Activated naive CD8-positive, alpha-beta T cell treated with anti-CD3 and anti-CD28 coated beads, Interleukin-2, amount 10 ng/mL, durations not matched to agents 7 days and 5 days (primary cell): ENCODE measurements around the gene SUN1. TPM values are rescaled to one million over a fixed set of nuclear protein-coding genes. Genes with fewer than 3 reads are reported as not detected.

Source experiments
- ATAC-seq: fragments of 150-1000 bp; cut with Tn5 transposase; one replicate; pipeline ENCODE4 v1.10.0; 2021; ENCODE audit warnings: low read depth, moderate library complexity
- POLR2A ChIA-PET: fragments of 350-600 bp; sonication (Branson Sonifier 250); formaldehyde crosslinking; loops from one replicate; lab custom pipeline; 2021; ENCODE audit warnings: antibody characterized with exemption; lab: Charles Lee
- DNase-seq: peaks from one replicate; pipeline ENCODE4 v3.0.0; 2021
- H3K27ac Mint-ChIP-seq: one replicate; pipeline ENCODE4 v1.8.0; 2022; ENCODE audit warnings: mild to moderate bottlenecking, mixed read lengths
- H3K27me3 Mint-ChIP-seq: one replicate; pipeline ENCODE4 v1.8.0; 2022; ENCODE audit warnings: mild to moderate bottlenecking, moderate library complexity, mixed read lengths
- H3K36me3 Mint-ChIP-seq: one replicate; pipeline ENCODE4 v1.8.0; 2021; ENCODE audit warnings: mild to moderate bottlenecking, mixed read lengths
- H3K4me1 Mint-ChIP-seq: one replicate; pipeline ENCODE4 v1.8.0; 2021; ENCODE audit warnings: mixed read lengths
- H3K4me3 Mint-ChIP-seq: one replicate; pipeline ENCODE4 v1.8.0; 2022; ENCODE audit warnings: mild to moderate bottlenecking, moderate library complexity, mixed read lengths
- H3K9me3 Mint-ChIP-seq: one replicate; pipeline ENCODE4 v1.8.0; 2021; ENCODE audit warnings: mixed read lengths
- total RNA-seq, 2 experiments: library from RNA; stranded (reverse); gene quantifications; one replicate each; pipeline ENCODE4 v1.2.3, GENCODE V29; 2021

The SUN1 gene
- total RNA-seq, 2 experiments from 2014 or later: 86.3 to 86.7 TPM

GRCh38 chr7:818031-818699 is 14.1 kb upstream of the SUN1 start:
- Mint-ChIP-seq H3K4me3 (peak overlapping the region; percentile 87), H3K27ac (no peak overlapping the region), H3K27me3 (peaks cover 16% of the 10 kb centered on the region), H3K36me3 (peaks cover 5% of the 10 kb centered on the region), H3K4me1 (peaks cover 30% of the 10 kb centered on the region), H3K9me3 (no peaks in the 10 kb centered on the region)
- no peak for DNase-seq
- ATAC-seq: no peak
- POLR2A ChIA-PET: interaction anchor here (0.6 to 3.3 kb wide), 4 partner anchors 14 to 268 kb away, joined by 3 to 20 read pairs (median 10); partner anchors contain the start of genes GET4 and SUN1

GRCh38 chr7:820341-820740 is 11.9 kb upstream of the SUN1 start:
- Mint-ChIP-seq H3K36me3 (peaks cover 7% of the 10 kb centered on the region), H3K9me3 (no peaks in the 10 kb centered on the region), H3K4me1 (peaks cover 22% of the 10 kb centered on the region), H3K4me3 (no peak overlapping the region), H3K27ac (no peak overlapping the region), H3K27me3 (peaks cover 2% of the 10 kb centered on the region)
- no peak for ATAC-seq
- POLR2A ChIA-PET: no interaction called here
- DNase-seq: no peak

GRCh38 chr7:821688-822087 is 10.6 kb upstream of the SUN1 start:
- POLR2A ChIA-PET: no interaction called here
- ATAC-seq: no peak
- H3K4me3 Mint-ChIP-seq: no peak overlapping the region
- peaks cover 20% of the 10 kb centered on the region for H3K4me1 Mint-ChIP-seq
- H3K27ac Mint-ChIP-seq: no peak overlapping the region
- H3K9me3 Mint-ChIP-seq: no peaks in the 10 kb centered on the region
- DNase-seq: no peak
- no peaks in the 10 kb centered on the region for H3K27me3 Mint-ChIP-seq
- H3K36me3 Mint-ChIP-seq: peaks cover 7% of the 10 kb centered on the region

GRCh38 chr7:822692-823276 is 9.5 kb upstream of the SUN1 start:
- Mint-ChIP-seq H3K4me1 (peaks cover 15% of the 10 kb centered on the region), H3K27me3 (no peaks in the 10 kb centered on the region), H3K36me3 (peaks cover 7% of the 10 kb centered on the region), H3K9me3 (no peaks in the 10 kb centered on the region), H3K4me3 (no peak overlapping the region), H3K27ac (no peak overlapping the region)
- ATAC-seq (no peak), DNase-seq (no peak)
- POLR2A ChIA-PET: no interaction called here

GRCh38 chr7:823649-824048 is 8.6 kb upstream of the SUN1 start:
- Mint-ChIP-seq H3K27ac (no peak overlapping the region), H3K9me3 (no peaks in the 10 kb centered on the region), H3K27me3 (no peaks in the 10 kb centered on the region), H3K4me3 (no peak overlapping the region), H3K4me1 (peaks cover 7% of the 10 kb centered on the region), H3K36me3 (peaks cover 7% of the 10 kb centered on the region)
- no peak for ATAC-seq
- POLR2A ChIA-PET: no interaction called here
- DNase-seq: no peak

- Mint-ChIP-seq H3K4me3 (no peak overlapping the region), H3K4me1 (peaks cover 6% of the 10 kb centered on the region), H3K9me3 (no peaks in the 10 kb centered on the region), H3K27ac (no peak overlapping the region), H3K36me3 (peaks cover 6% of the 10 kb centered on the region), H3K27me3 (no peaks in the 10 kb centered on the region)
- POLR2A ChIA-PET: no interaction called here
- ATAC-seq: no peak
- no peak for DNase-seq
Observed at GRCh38 chr7:824081-824480, 8.2 kb upstream of the SUN1 start.

GRCh38 chr7:824664-825063 is 7.6 kb upstream of the SUN1 start:
- Mint-ChIP-seq H3K36me3 (peaks cover 3% of the 10 kb centered on the region), H3K4me3 (no peak overlapping the region), H3K27me3 (no peaks in the 10 kb centered on the region), H3K27ac (no peak overlapping the region), H3K9me3 (no peaks in the 10 kb centered on the region), H3K4me1 (peaks cover 5% of the 10 kb centered on the region)
- ATAC-seq: no peak
- no peak for DNase-seq
- POLR2A ChIA-PET: no interaction called here

GRCh38 chr7:825386-825785 is 6.9 kb upstream of the SUN1 start:
- Mint-ChIP-seq H3K27ac (no peak overlapping the region), H3K27me3 (no peaks in the 10 kb centered on the region), H3K36me3 (peaks cover 3% of the 10 kb centered on the region), H3K4me1 (peaks cover 6% of the 10 kb centered on the region), H3K9me3 (no peaks in the 10 kb centered on the region), H3K4me3 (no peak overlapping the region)
- no peak for DNase-seq
- POLR2A ChIA-PET: no interaction called here
- no peak for ATAC-seq

- Mint-ChIP-seq H3K9me3 (no peaks in the 10 kb centered on the region), H3K27ac (no peak overlapping the region), H3K4me1 (peaks cover 9% of the 10 kb centered on the region), H3K27me3 (no peaks in the 10 kb centered on the region), H3K4me3 (no peak overlapping the region), H3K36me3 (peaks cover 3% of the 10 kb centered on the region)
- POLR2A ChIA-PET: no interaction called here
- ATAC-seq (no peak), DNase-seq (no peak)
Observed at GRCh38 chr7:826230-826917, 5.9 kb upstream of the SUN1 start.

- DNase-seq (no peak), ATAC-seq (no peak)
- H3K4me1 Mint-ChIP-seq: peaks cover 25% of the 10 kb centered on the region
- H3K27me3 Mint-ChIP-seq: no peaks in the 10 kb centered on the region
- POLR2A ChIA-PET: no interaction called here
- no peak overlapping the region for H3K4me3 Mint-ChIP-seq
- no peak overlapping the region for H3K27ac Mint-ChIP-seq
- peaks cover 5% of the 10 kb centered on the region for H3K36me3 Mint-ChIP-seq
- H3K9me3 Mint-ChIP-seq: no peaks in the 10 kb centered on the region
Observed at GRCh38 chr7:828793-829561, 3.3 kb upstream of the SUN1 start.

GRCh38 chr7:830069-830468 is 2.2 kb upstream of the SUN1 start:
- no peak for DNase-seq
- H3K9me3 Mint-ChIP-seq: no peaks in the 10 kb centered on the region
- peaks cover 25% of the 10 kb centered on the region for H3K4me1 Mint-ChIP-seq
- no peak overlapping the region for H3K4me3 Mint-ChIP-seq
- no peak for ATAC-seq
- no peak overlapping the region for H3K27ac Mint-ChIP-seq
- H3K27me3 Mint-ChIP-seq: no peaks in the 10 kb centered on the region
- peaks cover 5% of the 10 kb centered on the region for H3K36me3 Mint-ChIP-seq
- POLR2A ChIA-PET: no interaction called here

GRCh38 chr7:831596-832166 is 595 bp upstream of the SUN1 start:
- ATAC-seq: peak; percentile 41
- Mint-ChIP-seq H3K27ac (peak overlapping the region; percentile 84), H3K4me1 (peaks cover 31% of the 10 kb centered on the region), H3K27me3 (no peaks in the 10 kb centered on the region), H3K9me3 (no peaks in the 10 kb centered on the region), H3K36me3 (peaks cover 5% of the 10 kb centered on the region), H3K4me3 (peak overlapping the region; percentile 79)
- DNase-seq: no peak
- POLR2A ChIA-PET: interaction anchor here (1.1 to 2.0 kb wide), 3 partner anchors 14 to 92 kb away, joined by 4 to 20 read pairs (median 10); no protein-coding TSS in a partner anchor

- Mint-ChIP-seq H3K27me3 (no peaks in the 10 kb centered on the region), H3K36me3 (peaks cover 5% of the 10 kb centered on the region), H3K4me1 (peaks cover 31% of the 10 kb centered on the region), H3K27ac (peak overlapping the region; percentile 84), H3K9me3 (no peaks in the 10 kb centered on the region), H3K4me3 (peak overlapping the region; percentile 79)
- no peak for ATAC-seq
- POLR2A ChIA-PET: interaction anchor here (0.7 to 1.1 kb wide), 2 partner anchors 42 to 273 kb away, joined by 3 to 5 read pairs; no protein-coding TSS in a partner anchor
- no peak for DNase-seq
Observed at GRCh38 chr7:832968-833424, 720 bp downstream of the SUN1 start.
